GM10248 (cell line): Measurements from ENCODE around the gene DNM3.
A peak's percentile ranks its signal among the peaks of the same experiment; 100 is the strongest.

Source experiments
- CTCF ChIA-PET: fragments of 300-600 bp; sonication (Branson Sonifier 250); formaldehyde crosslinking; extraction: SDS; loops from one replicate; lab custom pipeline; 2021; ENCODE audit warnings: antibody characterized with exemption; lab: Yijun Ruan, JAX
- POLR2A ChIA-PET: fragments of 350-650 bp; sonication (Branson Sonifier 250); formaldehyde crosslinking; extraction: SDS; loops from one replicate; lab custom pipeline; 2020; ENCODE audit warnings: antibody characterized with exemption; lab: Yijun Ruan, JAX
- DNase-seq: peaks from one replicate; pipeline ENCODE4 v3.0.0; 2012; ENCODE audit errors: extremely low spot score
- CTCF ChIP-seq: IDR thresholded peaks from 2 replicates; pipeline ENCODE4 v1.5.1; 2012; ENCODE audit warnings: mild to moderate bottlenecking, low read depth; ENCODE audit errors: extremely low read depth, missing control alignments, control extremely low read depth

DNM3 gene

GRCh38 chr1:172397221-172397620 is 555.9 kb downstream of the DNM3 start:
- no peak for TF ChIP-seq CTCF
- DNase-seq, result peak; percentile 21
- CTCF ChIA-PET, result interaction anchor here (3.7 to 5.6 kb wide), 2 partner anchors 262 to 394 kb away, joined by 11 to 26 read pairs; no protein-coding TSS in a partner anchor
- POLR2A ChIA-PET, result no interaction called here

GRCh38 chr1:172397633-172398032 is 556.3 kb downstream of the DNM3 start:
- DNase-seq, result no peak
- no peak for TF ChIP-seq CTCF
- POLR2A ChIA-PET, result no interaction called here
- CTCF ChIA-PET, result interaction anchor here (3.6 to 5.6 kb wide), 3 partner anchors 263 to 395 kb away, joined by 11 to 26 read pairs (median 18); no protein-coding TSS in a partner anchor

GRCh38 chr1:172398193-172398592 is 556.9 kb downstream of the DNM3 start:
- DNase-seq, result no peak
- CTCF ChIA-PET, result interaction anchor here (1.3 to 3.7 kb wide), 9 partner anchors 8 to 395 kb away, joined by 3 to 18 read pairs (median 11); no protein-coding TSS in a partner anchor
- POLR2A ChIA-PET, result no interaction called here
- TF ChIP-seq CTCF, result no peak

- TF ChIP-seq CTCF, result peak; percentile 31
- CTCF ChIA-PET, result interaction anchor here (0.7 to 3.7 kb wide), 36 partner anchors 9 to 597 kb away, joined by 3 to 18 read pairs (median 4); no protein-coding TSS in a partner anchor
- DNase-seq, result no peak
- POLR2A ChIA-PET, result interaction anchor here (0.7 kb wide), 1 partner anchor 19 kb away, joined by 4 read pairs; no protein-coding TSS in a partner anchor
These were observed 557.9 kb downstream of the DNM3 start for GRCh38 chr1:172398970-172399755.

GRCh38 chr1:172399756-172400721 is 558.7 kb downstream of the DNM3 start:
- ChIA-PET CTCF (interaction anchor here (0.7 to 3.7 kb wide), 37 partner anchors 8 to 598 kb away, joined by 3 to 18 read pairs (median 4); no protein-coding TSS in a partner anchor), POLR2A (interaction anchor here (0.7 kb wide), 1 partner anchor 19 kb away, joined by 4 read pairs; no protein-coding TSS in a partner anchor)
- DNase-seq, result no peak
- TF ChIP-seq CTCF, result no peak

- ChIA-PET POLR2A (no interaction called here), CTCF (interaction anchor here (0.8 to 3.6 kb wide), 11 partner anchors 11 to 591 kb away, joined by 3 to 18 read pairs (median 6); no protein-coding TSS in a partner anchor)
- DNase-seq, result no peak
- no peak for TF ChIP-seq CTCF
These were observed 559.4 kb downstream of the DNM3 start for GRCh38 chr1:172400722-172401105.
